Activated CD8-positive, alpha-beta memory T cell treated with anti-CD3 and anti-CD28 coated beads for 36 hours (primary cell): ENCODE data around the gene OXA1L. TPM values are rescaled to one million over a fixed set of nuclear protein-coding genes. Genes with fewer than 3 reads are reported as not detected.
"Not testable (repeated sequence)": the region's sequence is repeated elsewhere in the genome, so short reads cannot be mapped to it uniquely, and the experiment has no call there.

Source experiments
- CTCF ChIA-PET: fragments of 350-600 bp; sonication (Branson Sonifier 250); formaldehyde crosslinking; loops from one replicate; lab custom pipeline; 2021; ENCODE audit warnings: antibody characterized with exemption; lab: Charles Lee
- POLR2A ChIA-PET: fragments of 350-600 bp; sonication (Branson Sonifier 250); formaldehyde crosslinking; loops from one replicate; lab custom pipeline; 2021; ENCODE audit warnings: antibody characterized with exemption; lab: Charles Lee
- total RNA-seq, 2 experiments: library from RNA; stranded (reverse); gene quantifications; one replicate each; pipeline ENCODE4 v1.2.3, GENCODE V29; 2021

The OXA1L gene
- total RNA-seq, 2 experiments from 2014 or later: 122 to 123 TPM

DNA sequence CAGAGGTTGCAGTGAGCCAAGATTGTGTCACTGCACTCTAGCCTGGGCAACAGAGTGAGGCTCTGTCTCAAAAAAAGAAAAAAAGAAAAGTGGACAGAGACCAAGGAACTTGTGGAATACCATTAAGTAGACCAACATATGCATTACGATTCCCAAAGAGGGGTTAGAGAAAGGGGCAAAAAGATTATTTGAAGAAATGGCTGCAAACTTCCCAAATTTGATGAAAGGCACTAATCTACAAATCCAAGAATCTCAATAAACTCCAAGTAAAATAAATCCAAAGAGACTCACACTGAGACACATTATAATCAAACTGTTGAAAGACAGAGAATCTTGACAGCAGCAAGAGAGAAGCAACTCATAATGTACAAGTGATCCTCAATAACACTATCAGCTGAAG lies 4.8 kb upstream of the OXA1L start:
- CTCF ChIA-PET: no interaction called here
- POLR2A ChIA-PET: no interaction called here

- POLR2A ChIA-PET: no interaction called here
- CTCF ChIA-PET: interaction anchor here (1.3 kb wide), 1 partner anchor 90 kb away, joined by 3 read pairs; no protein-coding TSS in a partner anchor
Measured at GRCh38 chr14:22764382-22764781, 2.1 kb upstream of the OXA1L start.

DNA sequence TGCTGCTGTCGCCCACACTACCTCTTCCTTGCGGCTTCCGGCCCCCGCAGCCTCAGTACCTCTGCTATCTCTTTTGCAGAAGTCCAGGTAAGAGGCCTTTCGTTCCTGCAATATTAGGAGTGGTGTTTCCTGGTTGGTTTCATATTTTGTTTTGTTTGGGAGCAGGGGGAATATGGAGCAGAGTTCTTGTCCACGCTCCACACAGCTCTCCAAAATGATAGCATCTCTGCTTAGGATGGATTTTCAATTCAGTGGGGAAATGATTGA lies 768 bp downstream of the OXA1L start:
- CTCF ChIA-PET: interaction anchor here (1.0 to 1.1 kb wide), 2 partner anchors 86 to 207 kb away, joined by 3 to 4 read pairs; no protein-coding TSS in a partner anchor
- POLR2A ChIA-PET: interaction anchor here (1.3 to 1.9 kb wide), 3 partner anchors 63 to 211 kb away, joined by 4 to 23 read pairs (median 5); partner anchors contain the start of genes DAD1 and MRPL52

DNA sequence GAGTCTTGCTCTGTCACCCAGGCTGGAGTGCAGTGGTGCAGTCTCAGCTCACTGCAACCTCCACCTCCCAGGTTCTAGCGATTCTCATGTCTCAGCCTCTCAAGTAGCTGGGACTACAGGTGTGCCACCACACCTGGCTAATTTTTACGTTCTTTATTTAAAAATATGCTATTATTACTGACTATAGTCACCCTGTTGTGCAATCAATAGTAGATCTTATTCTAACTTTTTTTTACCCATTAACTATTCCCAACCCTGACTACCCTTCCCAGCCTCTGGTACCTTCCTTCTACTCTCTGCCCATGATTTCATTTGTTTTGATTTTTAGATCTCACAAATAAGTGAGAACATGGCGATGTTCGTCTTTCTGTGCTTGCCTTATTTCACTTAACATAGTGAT lies 2.5 kb downstream of the OXA1L start:
- ChIA-PET CTCF (no interaction called here), POLR2A (no interaction called here)

- POLR2A ChIA-PET: no interaction called here
- CTCF ChIA-PET: no interaction called here
Measured at GRCh38 chr14:22769369-22769768, 2.9 kb downstream of the OXA1L start.

DNA sequence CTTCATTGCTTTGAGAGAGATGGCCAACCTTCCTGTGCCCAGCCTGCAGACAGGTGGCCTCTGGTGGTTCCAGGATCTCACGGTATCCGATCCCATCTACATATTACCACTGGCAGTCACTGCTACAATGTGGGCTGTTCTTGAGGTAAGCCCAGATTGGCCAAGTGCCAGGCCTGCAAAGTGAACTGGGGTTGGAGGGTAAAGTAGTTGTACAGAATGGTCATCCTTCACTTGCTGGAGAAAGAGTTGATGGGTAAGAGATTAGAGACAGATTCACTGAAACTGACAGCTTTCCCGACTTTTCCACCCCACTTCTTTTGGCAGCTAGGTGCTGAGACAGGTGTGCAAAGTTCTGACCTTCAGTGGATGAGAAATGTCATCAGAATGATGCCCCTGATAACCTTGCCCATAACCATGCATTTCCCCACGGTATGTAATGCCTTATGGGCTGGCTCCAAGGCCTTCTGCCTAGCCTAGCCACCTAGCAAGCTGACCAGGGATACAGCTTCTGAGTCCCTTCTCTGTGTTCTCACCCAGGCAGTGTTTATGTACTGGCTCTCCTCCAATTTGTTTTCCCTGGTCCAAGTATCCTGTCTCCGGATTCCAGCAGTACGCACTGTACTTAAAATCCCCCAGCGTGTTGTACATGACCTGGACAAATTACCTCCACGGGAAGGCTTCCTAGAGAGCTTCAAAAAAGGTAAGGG lies 4.1 kb downstream of the OXA1L start:
- POLR2A ChIA-PET: no interaction called here

GRCh38 chr14:22772725-22773124 lies 6.2 kb downstream of the OXA1L start:
- POLR2A ChIA-PET: no interaction called here

More for the DNA sequence above, 4.1 kb downstream of the OXA1L start:
- CTCF ChIA-PET: interaction anchor here (0.5 to 0.8 kb wide), 2 partner anchors 116 to 206 kb away, joined by 3 read pairs; no protein-coding TSS in a partner anchor

GRCh38 chr14:22773162-22774010 lies 6.9 kb downstream of the OXA1L start:
- ChIA-PET CTCF (no interaction called here), POLR2A (no interaction called here)

More at GRCh38 chr14:22772725-22773124, 6.2 kb downstream of the OXA1L start:
- CTCF ChIA-PET: no interaction called here

- ChIA-PET CTCF (no interaction called here), POLR2A (interaction anchor here (1.0 kb wide), 1 partner anchor 146 kb away, joined by 3 read pairs; no protein-coding TSS in a partner anchor)
Measured at GRCh38 chr14:22774011-22774706, 7.7 kb downstream of the OXA1L start.

DNA sequence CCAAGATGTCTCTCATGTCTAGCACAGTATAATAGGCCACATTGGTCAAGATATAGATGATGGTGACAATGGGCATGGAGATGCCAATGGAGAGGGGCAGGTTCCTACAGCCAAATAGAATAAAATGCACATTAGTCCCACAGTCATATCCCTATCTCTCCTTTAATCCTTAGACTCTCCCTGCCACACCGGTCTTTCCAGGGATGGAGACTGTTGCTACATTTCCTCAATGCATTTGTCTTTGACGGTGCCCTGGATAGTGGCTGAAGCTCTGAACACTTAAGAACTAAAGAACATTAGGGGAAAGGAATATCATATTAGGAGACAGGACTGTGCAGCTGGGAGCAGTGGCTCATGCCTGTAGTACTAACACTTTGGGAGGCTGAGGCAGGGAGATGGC lies 9.7 kb downstream of the OXA1L start:
- ChIA-PET POLR2A (no interaction called here), CTCF (interaction anchor here (0.9 kb wide), 1 partner anchor 46 kb away, joined by 3 read pairs; no protein-coding TSS in a partner anchor)

GRCh38 chr14:22776849-22777248 lies 10.4 kb downstream of the OXA1L start:
- CTCF ChIA-PET: interaction anchor here (0.9 kb wide), 1 partner anchor 46 kb away, joined by 3 read pairs; no protein-coding TSS in a partner anchor
- POLR2A ChIA-PET: not testable (repeated sequence)

GRCh38 chr14:22778084-22778483 lies 11.6 kb downstream of the OXA1L start:
- CTCF ChIA-PET: interaction anchor here (1.3 kb wide), 1 partner anchor 94 kb away, joined by 4 read pairs; no protein-coding TSS in a partner anchor
- POLR2A ChIA-PET: no interaction called here

DNA sequence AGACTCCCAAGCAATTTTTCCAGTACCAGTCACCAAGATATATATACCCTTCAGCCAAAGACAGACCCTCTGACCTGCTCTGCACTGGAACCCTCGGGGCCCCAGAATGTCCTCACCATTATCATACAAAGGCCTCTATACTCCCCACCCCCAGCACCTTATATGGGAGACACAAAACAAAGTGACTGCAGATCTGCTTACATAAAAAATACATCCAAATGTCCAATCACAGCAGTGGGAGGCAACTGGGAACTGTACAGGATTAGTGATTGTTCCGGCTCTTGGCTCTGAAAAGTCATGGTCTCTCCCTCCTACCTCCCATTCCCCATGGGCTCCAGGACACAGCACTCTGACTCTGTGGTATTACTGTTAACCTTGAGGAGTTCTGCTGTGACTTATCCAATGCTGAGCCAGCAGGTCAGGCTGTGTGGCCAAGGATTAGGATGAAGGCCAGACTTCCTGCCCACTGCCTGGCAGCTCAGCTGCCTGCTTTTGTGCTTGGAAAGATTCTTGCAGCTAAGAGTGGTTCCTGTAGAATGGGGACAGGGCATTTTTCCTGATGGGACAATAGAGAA lies 13.7 kb downstream of the OXA1L start:
- CTCF ChIA-PET: interaction anchor here (1.0 kb wide), 1 partner anchor 112 kb away, joined by 3 read pairs; no protein-coding TSS in a partner anchor
- POLR2A ChIA-PET: no interaction called here

- CTCF ChIA-PET: interaction anchor here (0.8 to 1.0 kb wide), 2 partner anchors 38 to 112 kb away, joined by 3 to 4 read pairs; no protein-coding TSS in a partner anchor
- POLR2A ChIA-PET: no interaction called here
Measured at GRCh38 chr14:22780941-22781300, 14.4 kb downstream of the OXA1L start.

DNA sequence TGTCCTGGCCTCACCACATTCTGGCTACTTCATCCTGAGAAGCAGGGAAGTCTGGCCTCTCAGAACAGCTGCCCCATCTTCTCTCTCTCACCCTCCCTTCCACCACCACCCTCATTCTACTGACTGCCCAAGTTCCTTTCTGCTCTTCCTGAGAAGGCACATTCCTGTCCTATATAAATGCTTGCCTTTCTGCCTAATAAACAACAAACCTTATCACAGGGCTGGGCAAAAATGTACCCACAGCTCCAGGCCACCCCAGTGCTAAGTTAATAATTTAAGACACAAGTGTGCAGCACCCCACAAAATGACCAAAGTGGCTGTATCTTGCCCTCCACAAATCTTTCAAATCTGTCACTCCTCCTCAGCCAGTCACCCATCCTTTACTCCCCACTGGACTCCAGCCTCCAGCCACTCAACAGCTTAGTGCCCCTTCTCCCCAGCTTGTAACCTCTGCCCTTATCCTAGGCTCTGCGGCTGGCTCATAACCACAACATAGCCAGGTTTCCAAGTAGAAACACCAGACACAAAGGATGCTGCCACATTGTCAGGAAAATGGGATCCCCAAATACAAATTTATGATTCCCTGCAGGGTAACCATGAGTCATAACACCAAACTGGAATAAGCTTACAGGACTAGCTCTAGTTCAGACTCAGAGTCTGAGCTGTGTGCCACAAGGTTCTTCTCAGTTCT lies 15.0 kb downstream of the OXA1L start:
- ChIA-PET POLR2A (no interaction called here), CTCF (interaction anchor here (0.8 to 1.0 kb wide), 2 partner anchors 38 to 113 kb away, joined by 3 to 4 read pairs; no protein-coding TSS in a partner anchor)

DNA sequence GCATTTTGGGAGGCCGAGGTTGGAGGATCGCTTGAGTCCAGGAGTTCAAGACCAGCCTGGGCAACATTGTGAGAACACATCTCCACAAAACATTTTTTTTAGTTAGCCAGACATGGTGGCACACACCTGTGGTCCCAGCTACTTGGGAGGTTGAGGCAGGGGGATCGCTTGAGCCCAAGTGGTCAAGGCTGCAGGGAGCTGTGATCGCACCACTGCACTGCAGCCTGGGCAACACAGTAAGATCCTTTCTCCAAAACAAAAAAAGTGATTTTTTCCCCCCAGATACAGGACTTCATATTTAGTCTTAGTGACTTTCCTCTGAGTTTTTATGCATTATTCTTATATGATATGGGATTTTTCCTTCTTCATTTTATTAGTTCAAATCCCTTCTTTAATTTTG lies 20.2 kb downstream of the OXA1L start:
- CTCF ChIA-PET: no interaction called here

DNA sequence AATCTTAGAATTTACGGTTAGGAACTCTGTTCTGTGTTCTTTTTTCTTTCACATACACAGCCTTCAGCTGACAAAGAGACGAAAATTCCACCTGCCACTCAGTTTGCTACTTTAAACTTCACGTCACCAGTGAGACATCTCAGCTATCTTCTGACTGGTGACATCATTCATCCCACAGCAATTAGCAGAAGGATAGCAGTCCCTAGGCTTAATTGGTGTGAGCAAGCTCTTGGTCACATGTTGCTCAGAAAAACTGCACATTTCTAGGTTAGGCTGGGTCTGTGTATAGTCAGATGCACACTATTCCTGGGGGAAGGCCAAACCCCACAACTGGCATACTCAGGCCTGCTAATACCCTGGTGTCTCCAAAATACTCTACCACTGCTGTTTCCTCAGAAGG lies 24.8 kb downstream of the OXA1L start:
- ChIA-PET CTCF (no interaction called here), POLR2A (no interaction called here)

More for the DNA sequence above, 20.2 kb downstream of the OXA1L start:
- POLR2A ChIA-PET: no interaction called here

DNA sequence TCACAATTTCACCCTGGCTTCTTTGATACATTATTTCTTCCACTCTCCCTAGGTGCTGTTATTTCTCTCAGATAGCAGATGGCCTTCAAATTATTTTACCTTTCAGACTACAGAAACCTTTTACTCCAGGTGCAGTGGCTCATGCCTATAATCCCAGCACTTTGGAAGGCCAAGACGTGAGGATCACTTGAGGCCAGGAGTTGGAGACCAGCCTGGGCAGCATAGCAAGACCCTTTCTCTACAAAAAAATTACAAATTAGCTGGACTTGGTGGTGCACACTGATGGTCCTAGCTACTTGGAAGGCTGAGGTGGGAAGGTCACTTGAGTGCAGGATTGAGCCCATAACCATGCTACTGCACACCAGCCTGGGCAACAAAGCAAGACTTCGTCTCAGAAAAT lies 25.7 kb downstream of the OXA1L start:
- CTCF ChIA-PET: no interaction called here
- POLR2A ChIA-PET: no interaction called here

GRCh38 chr14:22793550-22793949 lies 27.1 kb downstream of the OXA1L start:
- CTCF ChIA-PET, POLR2A ChIA-PET: not testable (repeated sequence)
